OCI-LY7 (cell line): ENCODE measurements around the gene ARHGEF25.

Experiments
- EZH2phosphoT487 ChIP-seq: fragments of 200-600 bp; sonication (generic); IDR thresholded peaks from 2 replicates; pipeline ENCODE4 v1.6.1; 2018; ENCODE audit warnings: low read depth, borderline replicate concordance, mild to moderate bottlenecking, mixed run types, antibody characterized with exemption, low read length, moderate library complexity, mixed read lengths
- TF ChIP-seq, protein P1 (sequence below): fragments of 200-600 bp; sonication (generic); conservative IDR thresholded peaks from 2 replicates; pipeline ENCODE4 v1.5.1; 2014; ENCODE audit warnings: mild to moderate bottlenecking, antibody characterized with exemption, low read length, moderate library complexity, mixed read lengths

DNA sequence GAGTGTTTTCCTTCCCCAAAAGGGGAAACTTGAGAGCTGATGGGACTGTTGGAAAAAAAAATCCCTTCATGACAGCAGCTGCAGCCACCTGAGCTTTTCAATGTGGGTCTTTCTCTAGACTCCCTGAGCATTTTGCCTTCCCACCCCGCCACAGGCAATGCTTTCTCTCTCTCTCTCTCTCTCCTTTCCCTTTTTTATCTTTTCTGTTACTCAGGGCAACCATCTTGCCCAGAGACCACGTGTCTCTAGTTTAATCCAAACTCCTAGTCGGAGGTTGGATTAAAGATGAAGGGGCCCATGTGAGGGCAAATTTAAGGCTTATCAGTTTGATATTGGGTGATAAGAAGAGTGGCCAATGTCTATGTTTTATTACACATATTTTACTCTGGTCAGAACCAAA is 47.7 kb downstream of the ARHGEF25 start:
- TF ChIP-seq, protein P1, sequence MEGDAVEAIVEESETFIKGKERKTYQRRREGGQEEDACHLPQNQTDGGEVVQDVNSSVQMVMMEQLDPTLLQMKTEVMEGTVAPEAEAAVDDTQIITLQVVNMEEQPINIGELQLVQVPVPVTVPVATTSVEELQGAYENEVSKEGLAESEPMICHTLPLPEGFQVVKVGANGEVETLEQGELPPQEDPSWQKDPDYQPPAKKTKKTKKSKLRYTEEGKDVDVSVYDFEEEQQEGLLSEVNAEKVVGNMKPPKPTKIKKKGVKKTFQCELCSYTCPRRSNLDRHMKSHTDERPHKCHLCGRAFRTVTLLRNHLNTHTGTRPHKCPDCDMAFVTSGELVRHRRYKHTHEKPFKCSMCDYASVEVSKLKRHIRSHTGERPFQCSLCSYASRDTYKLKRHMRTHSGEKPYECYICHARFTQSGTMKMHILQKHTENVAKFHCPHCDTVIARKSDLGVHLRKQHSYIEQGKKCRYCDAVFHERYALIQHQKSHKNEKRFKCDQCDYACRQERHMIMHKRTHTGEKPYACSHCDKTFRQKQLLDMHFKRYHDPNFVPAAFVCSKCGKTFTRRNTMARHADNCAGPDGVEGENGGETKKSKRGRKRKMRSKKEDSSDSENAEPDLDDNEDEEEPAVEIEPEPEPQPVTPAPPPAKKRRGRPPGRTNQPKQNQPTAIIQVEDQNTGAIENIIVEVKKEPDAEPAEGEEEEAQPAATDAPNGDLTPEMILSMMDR, result no peak
- TF ChIP-seq EZH2phosphoT487, result no peak
